ENCODE measurements around the gene ZNF668.

ZNF668 gene

DNA sequence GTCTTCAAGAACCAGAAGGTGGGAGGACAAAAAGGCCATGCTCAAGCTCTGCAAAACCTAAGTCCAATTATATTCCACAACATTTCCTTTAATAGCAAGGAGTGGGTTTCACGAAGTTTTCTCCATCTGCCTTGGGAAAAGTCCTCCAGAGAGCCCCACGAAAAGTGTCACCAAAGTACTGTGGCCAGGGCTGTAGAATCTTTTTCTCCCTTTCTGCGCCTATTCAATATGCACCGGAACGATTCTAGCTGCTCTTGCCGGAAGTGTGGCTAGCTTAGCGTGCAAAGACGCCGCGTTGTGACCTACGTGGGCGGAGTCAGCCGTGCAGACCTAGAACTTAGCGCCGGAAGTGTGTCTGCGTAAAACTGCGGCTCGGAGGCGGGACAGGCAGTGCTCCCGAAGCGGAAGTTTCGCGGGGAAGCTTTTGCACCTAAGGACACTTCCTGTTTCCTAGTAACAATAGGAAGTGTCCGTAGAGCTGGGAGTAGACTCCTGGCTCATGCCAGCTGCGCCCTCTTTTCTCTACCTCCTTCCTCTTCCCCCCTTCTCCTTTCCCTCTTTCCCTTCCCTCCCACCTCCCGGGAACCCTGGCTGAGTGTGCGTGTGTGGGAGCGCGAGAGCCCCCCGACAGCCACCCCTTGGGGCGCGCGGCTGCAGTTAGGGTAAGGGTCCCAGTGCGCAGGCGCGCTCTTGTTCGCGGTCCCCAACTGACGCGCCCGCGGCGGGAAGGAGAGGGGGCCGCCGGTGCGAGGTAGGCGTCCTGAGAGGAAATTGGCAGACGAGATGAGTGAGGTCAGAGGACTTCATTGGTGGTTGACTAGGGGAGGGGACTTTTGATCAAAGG, at the start of gene ZNF668, which contains the start of gene ZNF646:
Gene ZNF668 (minus strand): TSS at position 271 of the 844 bp plus-strand sequence. CDS start 9,781 bp downstream, outside the sequence.
Gene ZNF646 (plus strand): TSS at position 453 of the 844 bp plus-strand sequence. CDS start 1,903 bp downstream, outside the sequence.
- peak within 1 kb of the TSS; percentile 99 for H3K4me3 ChIP-seq (ENCODE audit: low read depth, low read length)

DNA sequence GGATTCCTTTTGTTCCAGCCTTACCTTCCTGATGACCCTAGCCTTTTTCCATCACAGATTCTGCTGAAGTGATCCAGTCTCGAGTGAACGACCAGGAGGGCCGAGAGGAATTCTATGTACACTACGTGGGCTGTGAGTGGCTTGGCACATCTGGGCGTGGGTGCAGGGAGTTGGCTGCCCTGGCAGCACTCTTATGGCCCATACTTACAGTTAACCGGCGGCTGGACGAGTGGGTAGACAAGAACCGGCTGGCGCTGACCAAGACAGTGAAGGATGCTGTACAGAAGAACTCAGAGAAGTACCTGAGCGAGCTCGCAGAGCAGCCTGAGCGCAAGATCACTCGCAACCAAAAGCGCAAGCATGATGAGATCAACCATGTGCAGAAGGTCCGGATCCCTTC, 46.1 kb upstream of the ZNF668 start:
- H3K4me3 ChIP-seq (ENCODE audit: low read depth, low read length) = no peak overlapping the region

DNA sequence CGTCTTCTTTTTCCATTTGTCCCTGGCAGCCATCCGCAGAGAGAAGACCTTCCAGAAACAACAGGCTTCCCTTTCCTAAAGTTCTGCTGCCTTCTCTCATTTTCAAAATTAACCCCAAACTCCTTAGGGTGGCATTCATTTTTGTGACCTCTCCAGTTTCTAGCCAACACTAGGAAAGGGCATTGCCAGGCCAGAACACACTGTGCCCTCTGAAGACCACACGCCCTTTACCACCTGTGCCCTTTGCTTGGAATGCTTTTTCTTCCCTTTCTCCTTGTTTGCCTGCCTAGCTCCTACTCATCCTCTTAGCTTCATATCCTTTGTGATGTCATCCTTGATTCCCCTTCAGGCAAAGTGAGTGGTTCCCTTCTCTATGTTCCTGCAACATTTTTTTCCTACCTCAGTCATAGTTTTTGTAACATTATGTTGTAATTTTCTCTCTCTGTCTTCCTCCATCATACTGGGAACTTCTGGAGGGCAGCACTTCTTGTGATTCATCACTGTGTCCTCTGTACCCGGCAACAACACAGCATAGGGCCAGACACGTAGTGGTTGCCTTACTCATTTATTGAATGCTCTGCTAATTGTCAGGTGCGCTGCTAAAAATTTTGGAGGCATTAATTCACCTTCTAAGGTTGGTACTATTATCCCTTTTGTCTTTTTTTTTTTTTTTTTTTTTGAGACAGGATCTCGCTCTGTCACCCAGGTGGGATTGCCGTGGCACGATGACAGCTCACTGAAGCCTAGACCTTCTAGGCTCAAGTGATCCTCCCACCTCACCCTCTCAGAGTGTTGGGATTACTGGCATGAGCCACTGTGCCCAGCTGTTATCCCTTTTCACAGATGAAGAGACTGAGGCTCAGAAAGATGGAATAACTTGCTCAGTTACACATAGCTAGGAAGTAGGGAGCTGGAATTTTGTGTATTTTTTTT, 44.4 kb upstream of the ZNF668 start:
- peak overlapping the region; percentile 52 for H3K4me3 ChIP-seq (ENCODE audit: low read depth, low read length)

DNA sequence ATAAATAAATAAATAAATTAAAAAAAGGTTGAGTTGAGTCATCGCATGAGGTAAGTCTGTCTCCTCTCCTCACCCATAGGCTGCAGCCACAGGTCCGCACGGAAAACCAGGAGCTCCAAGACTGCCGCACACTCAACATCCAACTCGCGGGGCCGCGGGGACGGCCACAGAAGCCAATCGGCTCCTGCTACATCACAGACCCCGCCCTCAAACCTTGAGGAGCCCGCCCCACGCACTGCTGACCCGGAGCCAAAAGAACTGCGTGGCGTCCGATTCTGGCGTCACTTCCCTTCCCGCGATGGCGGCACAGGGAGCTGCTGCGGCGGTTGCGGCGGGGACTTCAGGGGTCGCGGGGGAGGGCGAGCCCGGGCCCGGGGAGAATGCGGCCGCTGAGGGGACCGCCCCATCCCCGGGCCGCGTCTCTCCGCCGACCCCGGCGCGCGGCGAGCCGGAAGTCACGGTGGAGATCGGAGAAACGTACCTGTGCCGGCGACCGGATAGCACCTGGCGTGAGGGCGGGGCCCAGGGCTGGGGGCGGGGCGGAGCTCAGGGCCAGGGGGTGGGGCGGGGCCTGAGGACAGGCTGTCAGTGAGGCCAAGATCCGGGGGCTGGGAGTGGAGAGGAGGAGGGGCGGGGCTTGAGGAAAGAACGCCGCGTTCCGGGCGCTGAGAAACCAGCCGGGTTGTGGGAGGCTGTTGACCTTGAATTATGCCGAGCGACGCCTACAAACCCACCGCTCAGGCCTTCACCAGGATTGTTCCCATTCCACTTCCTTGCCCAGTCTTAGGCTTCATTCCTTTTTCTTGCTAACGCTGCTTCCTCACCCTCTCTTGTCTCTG, 43.6 kb upstream of the ZNF668 start, which contains the start of gene KAT8:
Gene KAT8 (plus strand): TSS at position 281 of the 839 bp plus-strand sequence. CDS start 18 bp downstream, at position 299.
- peak within 1 kb of the TSS; percentile 53 for H3K4me3 ChIP-seq (ENCODE audit: low read depth, low read length)

DNA sequence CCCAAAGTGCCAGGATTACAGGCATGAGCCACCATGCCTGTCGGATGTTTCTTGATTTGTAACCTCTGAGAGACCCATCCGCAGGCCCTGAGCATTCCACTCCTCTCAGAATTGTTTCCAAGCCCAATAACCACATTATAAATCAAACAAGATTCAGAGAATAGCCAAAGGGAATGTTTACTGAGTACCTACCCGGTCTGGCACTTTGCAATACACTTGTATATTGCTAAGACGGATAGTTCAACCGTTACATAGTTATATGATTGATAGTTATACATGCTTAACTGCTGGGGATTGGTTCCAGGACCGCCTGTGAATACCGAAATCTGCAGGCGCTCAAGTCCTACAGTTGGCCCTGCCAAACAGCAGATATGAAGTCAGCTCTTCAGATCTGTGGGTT, 40.4 kb upstream of the ZNF668 start:
- H3K4me3 ChIP-seq (ENCODE audit: low read depth, low read length) = no peak overlapping the region

DNA sequence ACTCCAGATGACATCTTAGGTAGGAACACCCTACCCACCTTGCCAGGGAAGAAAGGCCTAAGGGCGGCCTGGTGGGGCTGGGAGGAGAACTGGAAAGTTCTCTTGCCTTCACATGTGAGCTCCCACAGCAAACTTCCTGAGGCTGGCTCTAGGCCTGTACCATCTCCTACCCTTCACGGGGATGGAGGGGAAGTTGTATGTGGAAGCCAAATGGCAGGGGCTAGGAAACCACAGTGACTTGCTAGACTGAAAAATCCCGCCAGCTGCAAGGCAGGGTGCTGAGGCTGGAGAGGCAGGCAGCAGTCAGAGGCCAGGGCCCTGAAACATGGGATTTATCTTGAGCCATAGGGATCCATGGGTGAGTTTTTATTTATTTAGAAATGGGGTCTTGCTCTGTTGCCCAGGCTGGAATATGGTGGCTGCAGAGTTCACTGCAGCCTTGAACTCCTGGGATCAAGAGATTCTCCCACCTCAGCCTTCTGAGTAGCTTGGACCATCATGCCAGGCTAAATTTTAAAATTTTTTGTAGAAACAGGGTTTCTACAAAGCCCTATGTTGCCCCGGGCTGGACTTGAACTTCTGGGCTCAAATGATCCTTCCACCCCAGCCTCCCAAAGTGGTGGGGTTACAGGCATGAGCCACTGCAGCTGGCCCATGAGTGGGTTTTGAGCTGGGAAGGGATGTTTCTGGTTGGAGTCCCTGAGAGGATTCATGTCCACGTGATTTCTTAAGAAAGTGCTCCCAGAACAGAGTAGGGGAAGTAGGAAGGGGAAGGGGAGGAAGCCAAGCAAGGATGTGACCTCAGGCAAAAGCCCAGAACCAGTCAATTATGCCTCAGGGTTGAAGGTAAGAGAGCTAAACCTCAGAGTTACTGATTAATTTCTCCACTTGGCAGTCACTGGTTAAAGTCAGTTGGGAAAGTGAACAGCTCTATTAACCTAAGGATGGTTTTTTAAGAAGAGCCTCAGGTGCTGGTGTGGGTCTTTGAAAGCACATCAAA, 39.4 kb upstream of the ZNF668 start:
- no peak overlapping the region for H3K4me3 ChIP-seq (ENCODE audit: low read depth, low read length)

DNA sequence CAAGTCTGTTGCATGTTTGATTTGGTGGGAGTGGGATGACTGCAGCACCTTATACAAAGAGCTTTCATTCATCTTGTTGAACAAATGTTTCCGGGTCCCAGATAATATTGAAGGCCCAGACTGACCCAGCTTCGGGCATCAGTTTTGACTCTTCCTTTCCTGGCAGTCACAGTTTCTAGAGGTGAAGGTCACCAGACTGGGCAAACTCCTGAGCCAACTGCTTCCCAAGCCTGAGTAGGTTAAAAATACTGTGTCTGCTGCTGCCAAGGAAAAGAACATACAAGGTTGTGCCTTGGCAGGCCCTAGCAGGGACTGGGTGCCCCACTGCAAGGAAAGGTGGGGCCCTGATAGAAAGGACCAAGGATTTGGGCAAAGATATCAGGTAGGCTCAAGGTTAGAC, 38.7 kb upstream of the ZNF668 start:
- no peak overlapping the region for H3K4me3 ChIP-seq (ENCODE audit: low read depth, low read length)

DNA sequence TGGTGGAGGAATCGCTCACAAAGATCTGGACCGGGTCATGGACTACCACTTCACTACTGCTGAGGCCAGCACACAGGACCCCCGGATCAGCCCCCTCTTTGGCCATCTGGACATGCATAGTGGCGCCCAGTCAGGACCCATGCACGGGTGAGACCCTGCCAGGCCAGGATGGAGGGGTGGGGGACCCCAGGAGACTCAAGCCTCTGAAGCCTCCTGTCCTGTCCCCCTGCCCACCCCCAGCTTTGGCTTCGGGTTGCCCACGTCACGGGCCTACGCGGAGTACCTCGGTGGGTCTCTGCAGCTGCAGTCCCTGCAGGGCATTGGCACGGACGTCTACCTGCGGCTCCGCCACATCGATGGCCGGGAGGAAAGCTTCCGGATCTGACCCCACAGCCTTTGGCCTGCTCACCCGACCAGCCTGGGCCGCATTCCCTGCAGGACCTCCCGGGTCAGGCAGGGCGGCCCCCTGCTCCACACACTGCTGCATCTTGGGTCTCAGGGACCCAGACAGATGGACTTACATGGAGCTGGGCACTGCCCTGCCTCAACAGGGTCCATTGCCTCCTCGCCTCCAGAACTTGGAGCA, 37.9 kb upstream of the ZNF668 start:
- H3K4me3 ChIP-seq (ENCODE audit: low read depth, low read length) = no peak overlapping the region

DNA sequence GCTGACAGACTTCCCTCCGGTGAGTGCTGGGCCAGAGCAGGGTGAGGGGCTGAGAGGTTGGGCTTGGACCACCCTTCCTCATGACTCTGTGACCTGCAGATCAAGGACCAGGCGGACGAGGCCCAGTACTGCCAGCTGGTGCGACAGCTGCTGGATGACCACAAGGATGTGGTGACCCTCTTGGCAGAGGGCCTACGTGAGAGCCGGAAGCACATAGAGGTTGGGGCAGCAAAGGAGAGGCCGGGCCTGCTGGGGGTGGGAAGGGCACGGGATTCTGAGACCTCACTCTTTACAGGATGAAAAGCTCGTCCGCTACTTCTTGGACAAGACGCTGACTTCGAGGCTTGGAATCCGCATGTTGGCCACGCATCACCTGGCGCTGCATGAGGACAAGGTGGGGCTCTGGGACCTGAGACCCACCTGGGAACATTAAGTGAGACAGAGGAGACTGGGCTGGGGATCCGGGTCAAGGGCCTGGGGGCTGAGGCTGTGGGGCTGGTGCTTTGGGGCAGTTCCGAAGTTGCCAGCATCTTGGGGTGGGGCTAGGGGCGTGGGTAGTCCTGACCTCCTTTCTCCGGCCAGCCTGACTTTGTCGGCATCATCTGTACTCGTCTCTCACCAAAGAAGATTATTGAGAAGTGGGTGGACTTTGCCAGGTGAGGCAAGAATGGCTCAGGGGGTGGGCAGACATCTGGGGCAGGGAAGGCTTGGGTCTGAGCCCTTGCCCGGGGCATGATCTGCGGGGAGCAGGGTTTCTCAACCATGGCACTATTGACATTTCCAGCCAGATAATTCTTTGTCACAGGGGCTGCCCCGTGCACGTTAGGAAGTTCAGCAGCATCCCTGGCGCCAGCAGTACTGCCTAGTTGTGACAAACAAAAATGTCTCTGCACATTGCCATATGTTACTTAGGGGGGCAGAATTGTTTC, 36.3 kb upstream of the ZNF668 start:
- no peak overlapping the region for H3K4me3 ChIP-seq (ENCODE audit: low read depth, low read length)

DNA sequence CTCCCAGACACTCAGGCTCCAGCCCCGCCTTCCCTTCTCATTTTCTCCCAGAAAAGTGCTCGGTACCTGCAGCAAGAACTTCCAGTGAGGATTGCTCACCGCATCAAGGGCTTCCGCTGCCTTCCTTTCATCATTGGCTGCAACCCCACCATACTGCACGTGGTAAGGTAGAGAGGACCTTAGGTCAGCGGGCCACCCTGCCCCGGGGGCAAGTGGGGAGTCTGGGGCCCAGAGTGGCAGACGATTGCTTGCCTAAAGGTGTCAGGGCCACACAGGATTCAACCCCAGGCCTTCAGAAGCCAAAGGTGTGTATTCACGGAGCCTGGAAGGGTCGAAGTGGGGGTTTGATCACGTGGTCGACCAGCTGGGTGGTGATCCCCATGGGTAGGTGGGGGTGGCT, 35.6 kb upstream of the ZNF668 start:
- no peak overlapping the region for H3K4me3 ChIP-seq (ENCODE audit: low read depth, low read length)

DNA sequence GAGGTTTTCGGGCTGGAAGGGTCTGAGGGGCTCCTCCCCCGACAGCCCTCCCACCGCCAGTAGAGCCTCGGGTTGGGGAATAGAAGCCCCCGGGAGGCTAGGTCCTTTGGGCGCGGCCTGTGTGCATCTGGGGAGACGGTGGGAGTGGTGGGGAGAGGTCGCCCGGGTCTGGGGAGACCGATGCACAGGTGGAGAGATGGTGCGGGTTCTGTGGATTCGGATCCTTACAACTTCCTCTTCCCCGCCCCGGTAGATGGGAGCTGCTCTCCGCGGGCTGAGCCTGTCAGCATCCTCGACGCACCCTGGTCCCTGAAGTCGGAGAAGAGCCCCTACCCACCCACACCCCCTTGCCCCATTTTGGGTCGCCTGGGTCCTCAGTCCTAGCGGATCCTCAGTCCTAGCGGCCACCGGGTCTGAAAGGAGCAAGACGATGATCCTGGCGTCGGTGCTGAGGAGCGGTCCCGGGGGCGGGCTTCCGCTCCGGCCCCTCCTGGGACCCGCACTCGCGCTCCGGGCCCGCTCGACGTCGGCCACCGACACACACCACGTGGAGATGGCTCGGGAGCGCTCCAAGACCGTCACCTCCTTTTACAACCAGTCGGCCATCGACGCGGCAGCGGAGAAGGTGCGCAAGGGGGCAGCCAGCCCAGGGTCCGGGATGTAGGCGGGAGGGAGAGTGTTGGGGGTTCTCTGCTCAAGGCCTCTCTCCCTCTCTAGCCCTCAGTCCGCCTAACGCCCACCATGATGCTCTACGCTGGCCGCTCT, 34.9 kb upstream of the ZNF668 start:
- peak overlapping the region; percentile 78 for H3K4me3 ChIP-seq (ENCODE audit: low read depth, low read length)

DNA sequence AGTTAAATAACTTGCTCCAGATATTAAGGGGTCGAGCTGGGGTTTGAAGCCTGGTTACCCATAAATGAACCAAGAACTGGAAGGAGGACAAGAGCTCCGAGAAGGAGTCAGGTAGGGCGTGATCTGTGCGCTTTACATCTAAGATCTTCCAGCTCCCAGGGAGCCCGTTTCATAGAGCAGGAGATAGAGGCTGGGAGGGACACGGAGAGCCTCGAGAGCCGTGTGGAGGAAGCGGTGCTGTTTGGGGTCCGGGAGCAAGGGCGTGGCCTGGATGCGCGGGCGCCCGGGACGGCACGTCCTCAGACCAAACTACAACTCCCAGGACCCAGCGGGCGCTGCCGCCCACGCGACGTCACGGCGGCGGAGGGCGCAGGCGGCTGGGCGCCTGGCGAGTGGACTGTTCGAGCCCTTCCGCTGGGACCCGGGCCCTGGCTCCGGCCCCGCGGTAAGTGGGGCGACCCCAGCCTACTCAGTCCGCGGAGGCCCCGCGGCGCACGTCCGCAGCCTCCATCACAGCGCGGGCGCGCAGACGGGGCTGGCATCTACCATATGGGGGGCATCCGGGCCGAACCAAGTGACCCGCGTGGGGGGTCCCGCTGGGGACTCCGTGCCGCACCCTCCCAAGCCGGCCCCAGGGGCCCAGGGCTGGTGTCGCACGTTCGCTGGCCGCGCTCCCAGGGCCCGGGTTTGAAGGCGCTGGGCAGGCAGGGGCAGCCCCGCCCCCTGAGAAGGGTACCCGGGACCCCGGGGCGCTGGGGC, 34.2 kb upstream of the ZNF668 start, which contains the start of gene BCKDK:
Gene BCKDK (plus strand): TSS at position 352 of the 759 bp plus-strand sequence. CDS start 838 bp downstream, outside the sequence.
- H3K4me3 ChIP-seq (ENCODE audit: low read depth, low read length) = peak within 1 kb of the TSS; percentile 78

DNA sequence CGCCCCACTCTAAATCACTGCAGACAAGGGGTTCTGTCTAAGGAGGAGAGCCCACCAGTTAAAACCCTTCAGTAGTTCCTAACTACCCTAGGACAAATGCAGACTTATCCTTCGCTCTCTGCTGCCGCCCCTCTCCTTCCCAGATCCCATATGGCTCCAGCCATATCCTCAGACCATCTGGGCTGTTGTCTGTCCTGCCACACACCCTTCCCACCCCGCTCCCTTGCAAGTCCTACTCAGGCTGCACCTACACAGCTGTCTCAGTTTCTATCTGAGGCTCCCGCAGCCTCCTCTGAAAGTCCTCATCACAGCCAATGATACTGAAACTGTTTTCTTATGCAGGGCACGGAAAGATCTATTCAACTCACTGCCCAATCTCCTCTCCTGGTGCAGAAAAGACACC, 33.4 kb upstream of the ZNF668 start:
- no peak overlapping the region for H3K4me3 ChIP-seq (ENCODE audit: low read depth, low read length)

DNA sequence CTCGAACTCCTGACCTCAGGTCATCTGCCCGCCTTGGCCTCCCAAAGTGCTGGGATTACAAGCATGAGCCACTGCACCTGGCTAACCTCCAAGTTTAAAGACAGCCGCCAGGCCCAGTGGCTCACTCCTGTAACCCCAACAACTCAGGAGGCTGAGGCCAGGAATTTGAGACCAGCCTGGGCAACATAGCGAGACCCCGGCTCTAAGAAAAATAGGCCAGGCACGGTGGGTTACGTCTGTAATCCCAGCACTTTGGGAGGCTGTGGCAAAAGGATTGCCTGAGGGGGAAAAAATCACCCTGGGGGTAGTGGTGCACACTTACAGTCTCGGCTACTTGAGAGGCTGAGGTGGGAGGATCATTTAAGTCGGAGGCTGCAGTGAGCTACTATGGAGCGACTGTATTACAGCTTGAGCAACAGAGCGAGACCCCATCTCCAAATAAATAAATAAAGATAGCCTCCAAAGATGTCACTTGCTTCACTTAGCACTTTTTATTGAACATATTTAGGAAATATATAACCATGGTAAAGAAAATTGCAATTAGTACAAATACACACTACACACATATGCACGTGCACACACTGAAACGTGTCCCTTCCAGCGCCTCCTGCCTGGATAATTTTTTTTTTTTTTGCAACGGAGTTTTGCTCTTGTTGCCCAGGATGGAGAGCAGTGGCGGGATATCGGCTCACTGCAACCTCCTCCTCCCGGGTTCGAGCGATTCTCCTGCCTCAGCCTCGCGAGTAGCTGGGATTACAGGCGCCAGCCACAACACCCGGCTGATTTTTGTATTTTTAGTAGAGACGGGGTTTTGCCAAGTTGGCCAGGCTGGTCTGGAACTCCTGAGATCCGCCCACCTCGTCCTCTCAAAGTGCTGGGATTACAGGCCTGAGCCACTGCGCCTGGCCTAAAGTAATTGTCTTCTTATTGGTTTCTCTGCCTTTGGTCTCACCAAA, 32.7 kb upstream of the ZNF668 start:
- H3K4me3 ChIP-seq (ENCODE audit: low read depth, low read length) = no peak overlapping the region

DNA sequence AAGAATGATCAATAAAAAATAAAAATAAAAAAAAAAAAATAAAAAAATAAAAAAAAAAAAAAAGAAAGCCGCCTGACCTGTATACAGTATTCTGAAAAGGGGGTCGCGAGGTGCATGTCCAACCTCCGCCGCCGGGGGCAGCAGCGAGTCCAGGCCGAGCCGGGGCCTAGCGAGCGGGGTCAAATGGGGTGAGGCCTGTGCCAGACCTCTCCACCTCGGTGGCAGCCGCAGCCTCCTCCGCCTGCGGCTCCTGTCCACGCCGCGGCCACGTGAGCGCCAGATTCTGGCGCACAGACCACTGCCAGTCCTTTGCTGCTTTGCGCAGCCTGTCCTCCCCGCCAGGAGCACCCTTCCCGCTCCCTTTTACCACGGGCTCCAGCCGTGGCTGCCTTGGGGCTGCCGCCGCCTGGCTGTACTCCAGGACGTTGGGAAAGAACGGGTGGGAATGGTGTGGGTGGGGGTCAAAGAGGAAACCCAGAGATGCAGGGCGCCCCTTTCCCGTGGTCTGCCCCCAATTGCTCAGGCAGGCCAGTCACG, 31.7 kb upstream of the ZNF668 start:
- no peak overlapping the region for H3K4me3 ChIP-seq (ENCODE audit: low read depth, low read length)
